ENCODE measurements around the gene HNRNPR. TPM values are rescaled to one million over a fixed set of nuclear protein-coding genes. Genes with fewer than 3 reads are reported as not detected.

Gene HNRNPR
- total RNA-seq (2014; rRNA removed; shearing (Covaris generic)), result 240 and 269 TPM in 2 replicates

GRCh38 chr1:23344111-23344986, at the start of gene HNRNPR:
Gene HNRNPR, minus strand, starts transcription at chr1:23344284. Its CDS starts 3,276 bp downstream, at chr1:23341008.

DNA sequence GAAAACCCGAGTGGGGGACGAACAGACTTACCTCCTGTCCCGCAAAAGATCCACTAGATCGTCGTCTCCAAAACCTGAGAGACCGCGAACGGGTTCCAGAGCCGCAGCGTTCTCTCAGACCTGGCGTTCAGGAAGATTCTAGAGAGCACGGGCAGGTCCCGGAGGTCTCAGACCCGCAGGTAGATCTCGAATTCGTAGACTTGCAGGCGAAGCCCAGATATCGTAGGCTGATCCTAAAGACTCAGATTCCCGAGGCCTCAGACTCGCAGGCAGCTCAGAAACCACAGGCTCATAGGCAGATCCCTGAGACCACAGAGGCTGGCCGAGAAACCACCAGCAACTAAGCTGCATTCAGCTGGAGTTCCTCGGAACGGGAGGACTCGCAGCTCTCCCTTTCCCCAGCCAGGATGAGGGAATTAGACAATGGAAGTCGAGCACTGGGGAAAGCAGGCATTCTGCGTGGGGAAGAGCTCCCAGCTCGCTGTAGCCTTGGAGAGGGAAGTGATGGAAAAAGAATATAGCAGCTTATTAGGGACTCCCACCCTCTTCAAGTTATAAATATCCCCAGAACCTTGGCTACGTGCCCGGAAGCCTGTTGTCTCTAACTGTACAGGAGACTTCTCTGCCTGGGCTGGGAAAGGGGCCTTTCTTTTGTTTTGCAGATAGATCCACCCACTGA, 25.4 kb upstream of the HNRNPR start, which contains the start of gene ZNF436:
ZNF436 (minus strand) TSS at position 502 of the 679 bp plus-strand sequence. CDS start 1,831 bp downstream, outside the sequence.

Other genes starting within 250 kb of the HNRNPR start
- 38.4 and 46.5 TPM in 2 replicates for gene LUZP1, start 175.4 kb downstream of the HNRNPR start, total RNA-seq (2014; rRNA removed; shearing (Covaris generic))
- 0.23 and 0.24 TPM in 2 replicates for gene HTR1D, start 126.8 kb downstream of the HNRNPR start, total RNA-seq (2014; rRNA removed; shearing (Covaris generic))
- gene ZNF436, start 25.6 kb upstream of the HNRNPR start, total RNA-seq (2014; rRNA removed; shearing (Covaris generic)), result 5.2 and 7.5 TPM in 2 replicates
- gene TCEA3, start 80.5 kb upstream of the HNRNPR start, total RNA-seq (2014; rRNA removed; shearing (Covaris generic)), result 1.4 and 2.1 TPM in 2 replicates
- 6.2 and 8.4 TPM in 2 replicates for gene ASAP3, start 139.9 kb upstream of the HNRNPR start, total RNA-seq (2014; rRNA removed; shearing (Covaris generic))
- gene E2F2, start 186.9 kb upstream of the HNRNPR start, total RNA-seq (2014; rRNA removed; shearing (Covaris generic)), result 8.0 and 9.4 TPM in 2 replicates
- gene ID3, start 215.2 kb upstream of the HNRNPR start, total RNA-seq (2014; rRNA removed; shearing (Covaris generic)), result 598 and 600 TPM in 2 replicates